Tibial nerve (tissue), 4 donors: ENCODE data around the gene PSMC3. TPM values are rescaled to one million over a fixed set of nuclear protein-coding genes. Genes with fewer than 3 reads are reported as not detected.

ENCODE experiments used
- DNase-seq, 2 donors: peaks; one replicate each; pipeline ENCODE4 v3.0.0-alpha.2; 2019; ENCODE audit warnings: low spot score in 2 of 2
- H3K27ac ChIP-seq, 4 donors: fragments of 200-600 bp; sonication (generic) in 3 of 4; one replicate each; pipeline ENCODE4 v1.5.1; 2017 to 2019; ENCODE audit warnings: mild to moderate bottlenecking in 1 of 4
- H3K27me3 ChIP-seq, 2 donors: fragments of 200-600 bp; sonication (generic) in 1 of 2; one replicate each; pipeline versions ENCODE4 v1.5.1 to v1.6.0; 2017 to 2019
- H3K36me3 ChIP-seq, 3 donors: fragments of 200-600 bp; sonication (generic); one replicate each; pipeline ENCODE4 v1.5.1; 2018 to 2019
- H3K4me1 ChIP-seq, 4 donors: fragments of 200-600 bp; sonication (generic) in 3 of 4; one replicate each; pipeline ENCODE4 v1.5.1; 2017 to 2019
- H3K4me3 ChIP-seq, 4 donors: fragments of 200-600 bp; sonication (generic) in 3 of 4; one replicate each; pipeline ENCODE4 v1.5.1; 2017 to 2019; ENCODE audit warnings: mild to moderate bottlenecking in 1 of 4, moderate library complexity in 1 of 4
- H3K9me3 ChIP-seq, 4 donors: fragments of 200-600 bp; sonication (generic) in 3 of 4; one replicate each; pipeline ENCODE4 v1.5.1; 2017 to 2019
- EP300 ChIP-seq, 2 donors: sonication (generic); formaldehyde crosslinking; IDR thresholded peaks; one replicate each; pipeline ENCODE4 v1.6.1; 2017; ENCODE audit warnings: antibody characterized with exemption in 2 of 2, mild to moderate bottlenecking in 1 of 2
- POLR2A ChIP-seq, 2 donors: fragments of 450-650 bp; IDR thresholded peaks; one replicate each; pipeline ENCODE4 v1.6.1; 2017; ENCODE audit warnings: antibody characterized with exemption in 2 of 2, mild to moderate bottlenecking in 2 of 2, moderate library complexity in 2 of 2
- WGBS, 2 donors: methylation state at CpG; one replicate each; pipeline ENCODE4 v1.1.5; 2018; 5-methylcytosine and 5-hydroxymethylcytosine counted together
- total RNA-seq, 4 donors: library from RNA; depleted of rRNA; stranded (reverse); fragments of >200 nt; gene quantifications; one replicate each; pipeline ENCODE4 v1.1.0, GENCODE V29; 2016
- TF ChIP-seq, protein P1 (sequence below), 5 experiments: fragments of 200-600 bp in 3 of 5; fragments of 450-650 bp in 2 of 5; sonication (generic) in 3 of 5; IDR thresholded peaks; one replicate each; pipeline ENCODE4 v1.5.1; 2016 to 2019; ENCODE audit warnings: antibody characterized with exemption in 5 of 5, mild to moderate bottlenecking in 3 of 5, moderate library complexity in 2 of 5

The PSMC3 gene
- total RNA-seq, 4 donors from 2014 or later = 103 to 147 (median 128) TPM

DNA sequence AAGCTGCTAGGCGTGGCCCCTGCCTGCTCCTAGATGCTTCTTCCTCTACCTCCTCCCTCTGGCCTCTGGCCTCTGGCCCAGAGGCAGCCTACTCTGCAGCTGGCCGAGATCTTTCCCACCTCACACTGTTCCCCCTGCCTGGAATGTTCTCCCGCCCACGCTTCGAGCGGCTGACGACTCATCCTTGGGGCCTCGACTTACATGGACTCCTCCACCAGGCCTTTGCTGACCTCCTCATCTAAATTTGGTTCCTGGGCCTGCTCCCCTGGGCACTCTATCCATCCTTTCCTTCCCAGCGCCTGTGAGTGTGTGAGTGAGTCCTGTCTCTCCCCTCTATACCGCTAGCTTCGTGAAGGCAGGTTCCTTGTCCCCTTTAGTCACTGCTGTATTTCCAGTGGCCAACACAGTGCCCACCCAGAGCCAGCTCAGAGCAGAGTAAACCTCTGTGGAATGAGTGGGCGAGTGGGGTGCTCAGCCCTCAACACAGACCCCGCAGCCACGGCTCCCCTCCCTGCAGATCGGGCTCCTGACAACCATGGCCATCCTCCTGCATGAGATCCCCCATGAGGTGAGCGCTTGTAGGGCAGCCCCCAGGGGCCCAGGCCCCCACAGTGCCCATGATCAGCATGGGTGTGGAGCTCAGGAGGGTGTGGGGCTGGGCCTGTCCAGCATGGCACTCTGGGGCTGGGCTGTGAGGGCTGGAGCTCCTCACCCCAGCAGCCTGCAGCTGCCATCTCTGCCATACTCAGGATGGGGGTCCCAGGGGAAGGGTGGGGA is 12.1 kb downstream of the PSMC3 start:
- Histone ChIP-seq H3K27ac (peak overlapping the region; percentile 7 to 91 (median 66)), H3K4me3 (no peak overlapping the region), H3K27me3 (no peaks in the 10 kb centered on the region), H3K36me3 (peaks cover 0 to 84% (median 5%) of the 10 kb centered on the region in 3 donors), H3K9me3 (no peaks in the 10 kb centered on the region), H3K4me1 (peaks cover 0 to 78% (median 33%) of the 10 kb centered on the region in 4 donors)
- TF ChIP-seq EP300 (IDR thresholded peaks at IDR 0.05) (no peak), POLR2A (IDR thresholded peaks at IDR 0.05) (no peak)
- TF ChIP-seq, protein P1, sequence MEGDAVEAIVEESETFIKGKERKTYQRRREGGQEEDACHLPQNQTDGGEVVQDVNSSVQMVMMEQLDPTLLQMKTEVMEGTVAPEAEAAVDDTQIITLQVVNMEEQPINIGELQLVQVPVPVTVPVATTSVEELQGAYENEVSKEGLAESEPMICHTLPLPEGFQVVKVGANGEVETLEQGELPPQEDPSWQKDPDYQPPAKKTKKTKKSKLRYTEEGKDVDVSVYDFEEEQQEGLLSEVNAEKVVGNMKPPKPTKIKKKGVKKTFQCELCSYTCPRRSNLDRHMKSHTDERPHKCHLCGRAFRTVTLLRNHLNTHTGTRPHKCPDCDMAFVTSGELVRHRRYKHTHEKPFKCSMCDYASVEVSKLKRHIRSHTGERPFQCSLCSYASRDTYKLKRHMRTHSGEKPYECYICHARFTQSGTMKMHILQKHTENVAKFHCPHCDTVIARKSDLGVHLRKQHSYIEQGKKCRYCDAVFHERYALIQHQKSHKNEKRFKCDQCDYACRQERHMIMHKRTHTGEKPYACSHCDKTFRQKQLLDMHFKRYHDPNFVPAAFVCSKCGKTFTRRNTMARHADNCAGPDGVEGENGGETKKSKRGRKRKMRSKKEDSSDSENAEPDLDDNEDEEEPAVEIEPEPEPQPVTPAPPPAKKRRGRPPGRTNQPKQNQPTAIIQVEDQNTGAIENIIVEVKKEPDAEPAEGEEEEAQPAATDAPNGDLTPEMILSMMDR (IDR thresholded peaks at IDR 0.05) = no peak
- 53 to 55% methylated on average over 12 to 16 of the region's 16 CpGs for WGBS, 2 donors
- DNase-seq = no peak

DNA sequence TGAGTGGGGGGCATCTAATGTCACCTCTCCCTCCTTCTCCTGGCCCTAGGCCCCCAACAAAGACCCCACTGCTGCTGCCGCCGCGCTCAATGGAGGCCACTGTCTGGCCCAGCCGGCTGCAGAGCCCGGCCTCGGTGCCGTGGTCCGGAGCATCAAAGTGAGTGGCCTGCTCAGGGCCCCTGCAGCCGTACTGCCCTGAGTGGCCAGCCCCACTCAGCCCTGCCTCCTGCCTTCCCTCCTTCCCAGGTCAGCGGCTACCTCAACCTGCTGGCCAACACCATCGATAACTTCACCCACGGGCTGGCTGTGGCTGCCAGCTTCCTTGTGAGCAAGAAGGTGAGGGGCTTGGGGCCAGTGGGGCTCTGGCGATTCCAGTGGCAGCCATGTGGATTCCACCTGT is 12.9 kb downstream of the PSMC3 start:
- Histone ChIP-seq H3K9me3 (no peaks in the 10 kb centered on the region), H3K27me3 (no peaks in the 10 kb centered on the region), H3K27ac (peak overlapping the region in 3 of 4 donors; percentile 52 to 91 (median 79)), H3K36me3 (peaks cover 0 to 77% (median 1%) of the 10 kb centered on the region in 3 donors), H3K4me1 (peaks cover 0 to 76% (median 35%) of the 10 kb centered on the region in 4 donors), H3K4me3 (no peak overlapping the region)
- no peak for DNase-seq
- TF ChIP-seq, protein P1 (IDR thresholded peaks at IDR 0.05) = no peak
- TF ChIP-seq EP300 (IDR thresholded peaks at IDR 0.05) (no peak), POLR2A (IDR thresholded peaks at IDR 0.05) (no peak)
- WGBS, 2 donors = 64 to 70% methylated on average over 11 to 13 of the region's 13 CpGs

DNA sequence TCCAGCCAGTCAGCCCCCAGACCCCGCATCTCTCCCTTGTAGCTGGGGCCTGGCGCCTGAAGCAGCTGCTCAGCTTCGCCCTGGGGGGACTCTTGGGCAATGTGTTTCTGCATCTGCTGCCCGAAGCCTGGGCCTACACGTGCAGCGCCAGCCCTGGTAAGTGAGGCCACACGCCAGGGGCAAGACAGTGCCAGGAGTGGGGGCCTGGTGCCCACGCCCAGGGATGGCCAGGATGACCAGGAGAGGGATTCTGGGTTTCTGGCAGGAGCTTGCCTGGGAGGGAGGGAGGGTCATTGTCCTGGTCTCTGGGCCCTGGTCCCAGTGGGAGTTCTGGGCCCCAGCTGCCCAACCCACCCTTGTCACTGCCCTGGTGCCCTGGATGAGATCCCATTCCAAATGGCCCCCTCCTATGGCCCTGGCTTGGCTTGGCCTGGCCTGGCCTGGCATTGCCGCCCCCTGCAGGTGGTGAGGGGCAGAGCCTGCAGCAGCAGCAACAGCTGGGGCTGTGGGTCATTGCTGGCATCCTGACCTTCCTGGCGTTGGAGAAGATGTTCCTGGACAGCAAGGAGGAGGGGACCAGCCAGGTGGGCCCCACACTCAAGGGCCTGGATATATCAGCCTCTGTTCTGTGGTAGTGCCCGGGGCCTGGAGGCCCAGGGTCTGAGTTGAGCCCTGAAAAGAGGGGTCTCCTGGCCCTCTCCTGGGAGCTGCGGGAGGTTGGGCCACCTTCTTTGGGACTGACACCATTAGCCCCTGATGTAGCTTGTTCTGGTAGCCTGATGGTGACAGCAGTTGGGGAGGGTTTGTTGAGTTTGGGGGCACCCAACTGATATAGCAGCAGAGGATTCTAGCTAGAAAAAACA is 14.1 kb downstream of the PSMC3 start:
- Histone ChIP-seq H3K27ac (peak overlapping the region in 2 of 4 donors; percentile 36 to 52), H3K4me1 (peaks cover 0 to 81% (median 42%) of the 10 kb centered on the region in 4 donors), H3K4me3 (no peak overlapping the region), H3K36me3 (peaks cover 0 to 64% (median 0%) of the 10 kb centered on the region in 3 donors), H3K9me3 (no peaks in the 10 kb centered on the region), H3K27me3 (no peaks in the 10 kb centered on the region)
- no peak for DNase-seq
- TF ChIP-seq POLR2A (IDR thresholded peaks at IDR 0.05) = no peak
- TF ChIP-seq, protein P1 (IDR thresholded peaks at IDR 0.05) = peak; percentile 54 to 69 (median 60)
- WGBS, 2 donors = 70 to 71% methylated on average over 10 to 12 of the region's 12 CpGs

DNA sequence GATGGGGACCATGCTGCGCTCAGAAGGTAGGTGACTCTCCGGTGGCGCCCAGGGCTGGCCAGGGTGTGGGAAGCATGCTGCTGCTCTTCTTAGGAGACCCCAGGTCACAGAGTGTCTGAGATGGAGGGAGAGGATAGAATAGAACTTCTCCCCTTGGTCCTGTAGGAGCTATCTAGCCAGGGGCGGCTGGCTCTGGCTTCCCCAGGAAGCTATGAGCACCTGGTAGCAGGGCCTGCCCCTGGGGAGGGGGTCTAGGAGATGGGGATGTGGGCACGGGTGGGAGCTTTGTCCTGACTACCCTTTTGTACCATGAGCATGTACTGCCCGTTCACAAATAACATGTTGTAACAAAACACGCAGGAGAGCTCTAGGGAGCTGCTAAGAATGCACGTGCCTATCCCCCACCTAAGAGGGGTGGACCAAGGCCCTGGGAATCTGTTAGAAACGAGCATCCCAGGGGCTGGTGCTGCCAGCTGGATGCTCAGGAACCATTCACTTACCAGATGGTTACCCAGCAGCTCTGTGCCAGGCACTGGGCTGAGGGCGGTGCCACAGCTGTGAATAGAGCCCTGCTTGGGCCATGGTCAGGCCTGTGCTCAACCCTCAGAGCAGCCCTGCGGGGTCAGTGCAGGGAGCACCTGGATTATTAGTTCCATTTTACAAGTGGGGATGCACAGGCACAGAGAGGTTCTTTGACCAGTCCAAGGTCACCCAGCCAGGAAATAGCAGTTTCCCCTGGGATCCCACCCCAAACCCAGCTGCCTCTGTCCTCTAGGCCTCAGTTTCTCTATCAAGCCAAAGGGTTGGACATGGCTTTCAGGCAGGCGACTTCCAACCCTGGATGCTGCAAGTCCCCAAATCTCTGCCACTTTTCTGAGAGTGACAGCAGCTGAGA is 15.6 kb downstream of the PSMC3 start:
- peaks cover 0 to 74% (median 40%) of the 10 kb centered on the region in 4 donors for H3K4me1 ChIP-seq
- peaks cover 0 to 51% (median 0%) of the 10 kb centered on the region in 3 donors for H3K36me3 ChIP-seq
- no peak for TF ChIP-seq POLR2A (IDR thresholded peaks at IDR 0.05)
- TF ChIP-seq EP300 (IDR thresholded peaks at IDR 0.05) = no peak
- TF ChIP-seq, protein P1 (IDR thresholded peaks at IDR 0.05) = no peak
- DNase-seq = no peak
- WGBS, 2 donors = 62 to 70% methylated on average over 11 of the region's 12 CpGs
- H3K9me3 ChIP-seq = no peaks in the 10 kb centered on the region
- H3K27me3 ChIP-seq = no peaks in the 10 kb centered on the region
- peak overlapping the region; percentile 32 to 97 (median 91) for H3K27ac ChIP-seq
- H3K4me3 ChIP-seq = peak overlapping the region in 1 of 4 donors; percentile 79
